Left ventricle myocardium inferior (tissue), 1 donor: ENCODE results near the gene PARVB. TPM values are rescaled to one million over a fixed set of nuclear protein-coding genes. Genes with fewer than 3 reads are reported as not detected.

Experiments used
- DNase-seq: peaks from one replicate; pipeline ENCODE4 v3.0.0-alpha.2; 2020
- H3K27ac ChIP-seq: fragments of 200-600 bp; replicated peaks from 2 replicates; pipeline ENCODE4 v1.8.0; 2021
- H3K27me3 ChIP-seq: fragments of 200-600 bp; 2 replicates; pipeline ENCODE4 v1.8.0; 2021; ENCODE audit warnings: low read depth
- H3K36me3 ChIP-seq: fragments of 200-600 bp; 2 replicates; pipeline ENCODE4 v1.8.0; 2021
- H3K4me1 ChIP-seq: fragments of 200-600 bp; 2 replicates; pipeline ENCODE4 v1.8.0; 2021
- H3K4me3 ChIP-seq: fragments of 200-600 bp; 2 replicates; pipeline ENCODE4 v1.8.0; 2021; ENCODE audit warnings: mild to moderate bottlenecking, moderate library complexity
- H3K9me3 ChIP-seq: fragments of 200-600 bp; replicated peaks from 2 replicates; pipeline ENCODE4 v1.8.0; 2021
- CTCF ChIP-seq: fragments of 200-600 bp; IDR thresholded peaks from 2 replicates; pipeline ENCODE4 v1.8.0; 2021; ENCODE audit warnings: antibody characterized with exemption, mild to moderate bottlenecking, borderline replicate concordance
- intact Hi-C: fragments of 100-400 bp; cut with micrococcal nuclease; formaldehyde crosslinking; loops from one replicate; pipeline ENCODE4 v1.11.0; 2022
- total RNA-seq: library from RNA; stranded (reverse); fragmentation: NEBNext Ultra II Directional; extraction: Animal tissue kit (Norgen Biotek cat#: 25700); gene quantifications from one replicate; pipeline ENCODE4 v1.2.1, GENCODE V29; 2021
- donor health status: DM: no; HTN: yes; CAD: no; lungs with severe emphysema.

Gene PARVB
- total RNA-seq, 1 donor from 2014 or later = 155 TPM

DNA sequence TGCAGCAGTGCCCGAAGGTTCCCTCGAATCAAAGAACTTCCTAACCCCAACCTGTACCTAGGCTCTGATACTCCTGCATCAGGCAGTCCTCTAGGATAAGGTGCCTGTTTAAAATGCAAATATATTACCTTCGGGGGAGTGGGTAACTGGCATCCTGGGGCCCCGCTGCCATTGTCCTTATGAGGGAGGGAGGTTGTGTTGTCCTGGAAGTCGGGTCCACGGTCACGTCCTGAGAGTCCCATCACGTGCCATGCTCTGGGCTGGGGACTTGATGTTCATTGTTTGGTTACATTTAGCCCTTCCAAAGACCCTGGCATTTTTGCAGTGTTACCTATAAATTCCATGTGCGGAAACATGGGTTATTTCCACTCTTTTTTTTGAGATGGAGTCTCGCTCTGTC lies 67.6 kb downstream of the PARVB start:
- no peak for DNase-seq
- Histone ChIP-seq H3K36me3 (peaks cover 27% of the 10 kb centered on the region), H3K4me1 (peaks cover 37% of the 10 kb centered on the region), H3K4me3 (no peak overlapping the region), H3K9me3 (no peaks in the 10 kb centered on the region), H3K27me3 (no peaks in the 10 kb centered on the region), H3K27ac (no peak overlapping the region)
- no peak for TF ChIP-seq CTCF
- intact Hi-C loops = no loop called here

GRCh38 chr22:44092636-44093220 lies 68.6 kb downstream of the PARVB start:
- intact Hi-C loops = no loop called here
- H3K9me3 ChIP-seq = no peaks in the 10 kb centered on the region
- no peak overlapping the region for H3K4me3 ChIP-seq
- H3K4me1 ChIP-seq = peaks cover 31% of the 10 kb centered on the region
- H3K36me3 ChIP-seq = peaks cover 35% of the 10 kb centered on the region
- DNase-seq = no peak
- TF ChIP-seq CTCF = no peak
- H3K27me3 ChIP-seq = no peaks in the 10 kb centered on the region
- no peak overlapping the region for H3K27ac ChIP-seq

DNA sequence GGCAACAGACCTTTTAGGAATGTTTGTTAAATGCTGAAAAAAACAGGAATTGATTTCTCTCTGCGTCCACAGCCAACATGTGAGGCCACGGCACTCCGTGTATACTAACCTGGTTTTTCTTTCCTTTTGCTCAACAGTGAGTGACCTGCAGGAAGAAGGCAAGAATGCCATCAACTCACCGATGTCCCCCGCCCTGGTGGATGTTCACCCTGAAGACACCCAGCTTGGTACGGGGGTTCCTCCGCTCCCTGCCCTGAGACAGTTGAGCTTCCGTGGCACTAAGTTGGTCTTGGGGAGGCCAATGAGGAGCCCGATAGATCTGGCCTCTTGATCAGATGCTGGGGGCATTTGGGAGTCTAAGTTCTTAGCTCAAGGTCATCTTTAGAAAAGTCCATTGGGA lies 69.7 kb downstream of the PARVB start:
- Histone ChIP-seq H3K4me3 (no peak overlapping the region), H3K27me3 (no peaks in the 10 kb centered on the region), H3K27ac (no peak overlapping the region), H3K9me3 (no peaks in the 10 kb centered on the region), H3K4me1 (peaks cover 20% of the 10 kb centered on the region), H3K36me3 (peaks cover 35% of the 10 kb centered on the region)
- no peak for TF ChIP-seq CTCF
- no peak for DNase-seq
- intact Hi-C loops = no loop called here

GRCh38 chr22:44094751-44095302 lies 70.7 kb downstream of the PARVB start:
- intact Hi-C loops = no loop called here
- TF ChIP-seq CTCF = no peak
- H3K4me1 ChIP-seq = peaks cover 10% of the 10 kb centered on the region
- no peaks in the 10 kb centered on the region for H3K9me3 ChIP-seq
- DNase-seq = no peak
- no peak overlapping the region for H3K27ac ChIP-seq
- no peaks in the 10 kb centered on the region for H3K27me3 ChIP-seq
- no peak overlapping the region for H3K4me3 ChIP-seq
- peaks cover 37% of the 10 kb centered on the region for H3K36me3 ChIP-seq

GRCh38 chr22:44096736-44097135 lies 72.6 kb downstream of the PARVB start:
- no peaks in the 10 kb centered on the region for H3K9me3 ChIP-seq
- DNase-seq = no peak
- intact Hi-C loops = no loop called here
- no peak overlapping the region for H3K4me3 ChIP-seq
- TF ChIP-seq CTCF = no peak
- H3K27ac ChIP-seq = no peak overlapping the region
- no peaks in the 10 kb centered on the region for H3K27me3 ChIP-seq
- no peaks in the 10 kb centered on the region for H3K4me1 ChIP-seq
- H3K36me3 ChIP-seq = peaks cover 49% of the 10 kb centered on the region
